IMR-90 (cell line): Measurements from ENCODE around the gene ACER1. TPM values are rescaled to one million over a fixed set of nuclear protein-coding genes. Genes with fewer than 3 reads are reported as not detected.

Source experiments
- ELK1 ChIP-seq: fragments of 150-350 bp; IDR thresholded peaks from 2 replicates; pipeline ENCODE4 v1.6.1; 2016; ENCODE audit warnings: low read depth, mild to moderate bottlenecking, low read length, moderate library complexity, borderline replicate concordance
- RCOR1 ChIP-seq: IDR thresholded peaks from 2 replicates; pipeline ENCODE4 v1.6.1; 2012; ENCODE audit warnings: mild to moderate bottlenecking, low read length, improper control_type of control experiment; ENCODE audit not compliant: insufficient replicate concordance
- polyA plus RNA-seq, 3 experiments: library from polyadenylated mRNA; depleted of rRNA; stranded (reverse); fragments of >200 nt; gene quantifications; 2 replicates each; pipeline ENCODE4 v1.2.3, GENCODE V29; 2012; ENCODE audit warnings: low replicate concordance in 1 of 3
- total RNA-seq: library from RNA; depleted of rRNA; stranded (reverse); fragments of >200 nt; gene quantifications from 2 replicates; pipeline ENCODE4 v1.2.3, GENCODE V29; 2012

Gene ACER1
- total and polyA plus RNA-seq, 2 of the 4 experiments (the other 2 are of a cell fraction) = not detected

GRCh38 chr19:6273701-6274601 lies 59.5 kb downstream of the ACER1 start (continued):
- TF ChIP-seq ELK1 (no peak), RCOR1 (no peak)
